HG03378 (cell line): ENCODE data around the gene UACA.
"Not testable (repeated sequence)": the region's sequence is repeated elsewhere in the genome, so short reads cannot be mapped to it uniquely, and the experiment has no call there.

Source experiments
- ATAC-seq: cut with Tn5 transposase; IDR thresholded peaks from one replicate; pipeline ENCODE4 v1.9.1; 2021; ENCODE audit warnings: mild to moderate bottlenecking, moderate library complexity; ENCODE audit not compliant: unreplicated experiment

The UACA gene

GRCh38 chr15:70672081-70672480 lies 91.3 kb downstream of the UACA start:
- no peak for ATAC-seq

GRCh38 chr15:70670680-70671079 lies 92.7 kb downstream of the UACA start:
- no peak for ATAC-seq

- ATAC-seq, result no peak
Observed at GRCh38 chr15:70669966-70670658, 93.2 kb downstream of the UACA start.

- ATAC-seq, result peak; percentile 73
Observed at GRCh38 chr15:70669006-70669602, 94.3 kb downstream of the UACA start.

GRCh38 chr15:70665599-70665998 lies 97.8 kb downstream of the UACA start:
- no peak for ATAC-seq

GRCh38 chr15:70664494-70664893 lies 98.9 kb downstream of the UACA start:
- ATAC-seq, result no peak

- ATAC-seq, result not testable (repeated sequence)
Observed at GRCh38 chr15:70663069-70663468, 100.3 kb downstream of the UACA start.

- no peak for ATAC-seq
Observed at GRCh38 chr15:70659662-70660061, 103.7 kb downstream of the UACA start.

GRCh38 chr15:70658641-70659040 lies 104.7 kb downstream of the UACA start:
- no peak for ATAC-seq

- ATAC-seq, result no peak
Observed at GRCh38 chr15:70653426-70653825, 109.9 kb downstream of the UACA start.

GRCh38 chr15:70652341-70652740 lies 111.0 kb downstream of the UACA start:
- no peak for ATAC-seq

- ATAC-seq, result no peak
Observed at GRCh38 chr15:70651303-70651845, 112.0 kb downstream of the UACA start.

GRCh38 chr15:70650567-70651302 lies 112.6 kb downstream of the UACA start:
- ATAC-seq, result no peak

- no peak for ATAC-seq
Observed at GRCh38 chr15:70647396-70647795, 116.0 kb downstream of the UACA start.

- no peak for ATAC-seq
Observed at GRCh38 chr15:70646169-70646568, 117.2 kb downstream of the UACA start.

- ATAC-seq, result no peak
Observed at GRCh38 chr15:70643783-70644125, 119.6 kb downstream of the UACA start.

- ATAC-seq, result no peak
Observed at GRCh38 chr15:70643106-70643782, 120.1 kb downstream of the UACA start.

GRCh38 chr15:70636540-70637165 lies 126.7 kb downstream of the UACA start:
- no peak for ATAC-seq

- ATAC-seq, result no peak
Observed at GRCh38 chr15:70635895-70636294, 127.5 kb downstream of the UACA start.

GRCh38 chr15:70633991-70634390 lies 129.4 kb downstream of the UACA start:
- no peak for ATAC-seq
